Gastrocnemius medialis (tissue), 4 donors: ENCODE data around the gene CLCF1. TPM values are rescaled to one million over a fixed set of nuclear protein-coding genes. Genes with fewer than 3 reads are reported as not detected.

Experiments used
- ATAC-seq, 2 donors: fragments of 150-250 bp; one replicate each; pipeline ENCODE4 v1.9.1; 2016
- DNase-seq, 2 donors: peaks; one replicate each; pipeline ENCODE4 v3.0.0-alpha.2; 2019
- H3K27ac ChIP-seq, 4 donors: fragments of 200-600 bp; sonication (generic); 1 replicate in 1 of 4; 2 replicates in 3 of 4; pipeline ENCODE4 v1.5.1; 2016 to 2018; ENCODE audit warnings: mild to moderate bottlenecking in 2 of 4, moderate library complexity in 1 of 4
- H3K27me3 ChIP-seq, 3 donors: fragments of 200-600 bp; sonication (generic) in 2 of 3; 1 replicate in 1 of 3; 2 replicates in 2 of 3; pipeline versions ENCODE4 v1.5.1 to v1.6.0; 2016 to 2019; ENCODE audit warnings: mild to moderate bottlenecking in 1 of 3, moderate library complexity in 1 of 3
- H3K36me3 ChIP-seq, 2 donors: fragments of 200-600 bp; sonication (generic) in 1 of 2; one replicate each; pipeline ENCODE4 v1.5.1; 2017 to 2018
- H3K4me1 ChIP-seq, 2 donors: fragments of 200-600 bp; sonication (generic) in 1 of 2; one replicate each; pipeline ENCODE4 v1.5.1; 2016 to 2017; ENCODE audit warnings: mild to moderate bottlenecking in 2 of 2
- H3K4me3 ChIP-seq, 4 donors: fragments of 200-600 bp; sonication (generic) in 3 of 4; 1 replicate in 1 of 4; 2 replicates in 3 of 4; pipeline ENCODE4 v1.5.1; 2016 to 2019; ENCODE audit warnings: mild to moderate bottlenecking in 2 of 4
- H3K9me3 ChIP-seq, 3 donors: fragments of 200-600 bp; sonication (generic) in 2 of 3; 1 replicate in 1 of 3; 2 replicates in 2 of 3; pipeline ENCODE4 v1.5.1; 2016 to 2019
- CTCF ChIP-seq, 5 experiments: fragments of 450-650 bp in 3 of 5; fragments of 200-600 bp in 2 of 5; sonication (generic) in 2 of 5; IDR thresholded peaks in 4 of 5; conservative IDR thresholded peaks in 1 of 5; 1 replicate in 4 of 5; 2 replicates in 1 of 5; pipeline ENCODE4 v1.5.1; 2016 to 2019; ENCODE audit warnings: antibody characterized with exemption in 5 of 5, mild to moderate bottlenecking in 3 of 5, moderate library complexity in 3 of 5
- POLR2A ChIP-seq, 2 donors: fragments of 450-650 bp; IDR thresholded peaks; one replicate each; pipeline ENCODE4 v1.6.1; 2017; ENCODE audit warnings: antibody characterized with exemption in 2 of 2, mild to moderate bottlenecking in 2 of 2, moderate library complexity in 2 of 2
- in situ Hi-C, 4 donors: fragments of 200-750 bp; cut with MboI; loops; one replicate each; pipeline versions ENCODE4 v1.15.0 to v1.8.0; 2017; ENCODE audit warnings: low sequenced_read_pairs in 4 of 4
- intact Hi-C: fragments of 100-400 bp; cut with DNase I; formaldehyde crosslinking; loops from one replicate; pipeline ENCODE4 v1.15.1; 2023; ENCODE audit warnings: low total_unique reads
- total RNA-seq, 4 donors: library from RNA; depleted of rRNA; stranded (reverse); fragments of >200 nt; gene quantifications; one replicate each; pipeline versions ENCODE4 v1.1.0 to v1.2.3, GENCODE V29; 2016

CLCF1 gene
- total RNA-seq, 4 donors from 2014 or later, result 0.24 to 2.7 (median 0.91) TPM

DNA sequence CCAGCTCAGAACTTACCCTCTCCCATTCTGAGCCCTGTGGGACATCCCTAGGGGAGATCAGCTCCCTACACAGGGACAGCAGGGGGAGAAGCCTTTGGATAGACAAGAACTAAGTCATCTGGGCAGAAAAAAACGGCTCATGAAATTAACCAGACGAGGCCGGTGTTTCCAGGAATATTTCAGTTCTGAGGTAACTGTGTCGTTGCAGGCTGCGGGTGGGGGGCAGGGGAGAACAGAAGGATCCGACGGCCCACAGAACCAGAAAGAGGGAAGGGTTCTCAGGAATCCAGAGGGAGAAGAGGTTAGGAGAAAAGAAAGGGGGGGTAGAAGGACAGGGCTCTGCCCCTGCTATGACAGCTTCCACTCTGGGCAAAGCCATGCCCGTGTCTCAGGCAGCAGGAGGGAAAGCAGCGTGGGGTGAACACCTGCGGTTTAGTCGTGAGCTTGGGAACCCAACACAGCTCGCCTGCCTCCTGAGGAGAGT is 3.6 kb downstream of the CLCF1 start:
- intact Hi-C loops, result no loop called here
- no peak for DNase-seq
- H3K4me1 ChIP-seq, result peaks cover 8 to 13% of the 10 kb centered on the region in 2 donors
- peaks cover 19 to 40% (median 40%) of the 10 kb centered on the region in 3 donors for H3K27me3 ChIP-seq
- no peak overlapping the region for H3K27ac ChIP-seq
- in situ Hi-C loops, result no loop called here
- no peak for ATAC-seq
- no peaks in the 10 kb centered on the region for H3K9me3 ChIP-seq
- TF ChIP-seq POLR2A (IDR thresholded peaks at IDR 0.05), result no peak
- H3K36me3 ChIP-seq, result no peaks in the 10 kb centered on the region
- H3K4me3 ChIP-seq, result no peak overlapping the region

DNA sequence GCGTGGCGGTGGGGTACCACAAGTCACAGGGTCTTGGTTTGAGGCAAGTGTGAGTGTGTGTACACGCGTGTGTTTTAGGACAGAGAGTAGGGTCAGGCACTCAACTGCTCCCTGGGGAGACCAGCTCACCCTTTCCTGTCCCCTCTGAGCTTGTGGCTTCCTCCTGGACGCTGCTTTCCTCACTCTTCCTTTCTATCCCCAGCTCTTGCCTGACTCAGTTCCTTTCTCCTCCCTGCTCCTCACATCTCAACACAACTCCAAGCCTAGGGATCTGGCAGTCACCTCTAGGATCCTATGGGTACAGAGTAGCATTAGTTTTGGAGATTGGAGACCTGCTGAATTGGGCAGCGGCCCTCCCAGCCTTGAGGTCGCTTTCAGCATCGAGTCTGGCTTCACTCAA is 4.1 kb downstream of the CLCF1 start:
- DNase-seq, result no peak
- Histone ChIP-seq H3K27ac (no peak overlapping the region), H3K4me3 (no peak overlapping the region), H3K9me3 (no peaks in the 10 kb centered on the region), H3K27me3 (peaks cover 14 to 39% (median 34%) of the 10 kb centered on the region in 3 donors), H3K4me1 (peaks cover 5 to 8% of the 10 kb centered on the region in 2 donors), H3K36me3 (no peaks in the 10 kb centered on the region)
- in situ Hi-C loops (no loop called here), intact Hi-C loops (no loop called here)
- TF ChIP-seq CTCF (IDR thresholded peaks at IDR 0.05 in 4 of 5, conservative IDR thresholded peaks at IDR 0.05 in 1 of 5) (no peak), POLR2A (IDR thresholded peaks at IDR 0.05) (no peak)
- ATAC-seq, result no peak

DNA sequence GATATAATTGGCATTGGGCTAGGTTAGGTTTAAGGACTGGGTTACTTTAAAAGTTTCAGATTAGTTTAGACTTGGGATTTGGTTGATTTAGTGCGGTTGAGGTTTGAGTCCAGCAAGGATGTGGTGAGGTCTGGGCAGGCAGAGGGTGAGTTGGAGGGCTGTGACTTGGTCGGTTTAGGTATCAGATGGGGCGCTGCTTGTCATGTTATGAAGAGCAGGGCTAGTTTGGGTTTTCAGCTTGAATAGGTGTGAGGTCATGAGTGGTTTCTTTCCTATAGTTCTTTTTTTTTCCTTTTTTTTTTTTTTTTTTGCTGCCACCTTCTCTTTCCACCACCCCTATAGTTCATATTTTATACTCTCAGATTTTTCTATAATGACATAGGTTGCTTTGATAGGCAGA is 4.8 kb downstream of the CLCF1 start:
- H3K4me3 ChIP-seq, result no peak overlapping the region
- intact Hi-C loops (no loop called here), in situ Hi-C loops (no loop called here)
- no peaks in the 10 kb centered on the region for H3K9me3 ChIP-seq
- peaks cover 9 to 32% (median 28%) of the 10 kb centered on the region in 3 donors for H3K27me3 ChIP-seq
- ATAC-seq (no peak), DNase-seq (no peak)
- no peaks in the 10 kb centered on the region for H3K36me3 ChIP-seq
- H3K4me1 ChIP-seq, result peaks cover 0 to 3% of the 10 kb centered on the region in 2 donors
- TF ChIP-seq POLR2A (IDR thresholded peaks at IDR 0.05), result no peak
- TF ChIP-seq CTCF (IDR thresholded peaks at IDR 0.05 in 4 of 5, conservative IDR thresholded peaks at IDR 0.05 in 1 of 5), result no peak
- no peak overlapping the region for H3K27ac ChIP-seq

DNA sequence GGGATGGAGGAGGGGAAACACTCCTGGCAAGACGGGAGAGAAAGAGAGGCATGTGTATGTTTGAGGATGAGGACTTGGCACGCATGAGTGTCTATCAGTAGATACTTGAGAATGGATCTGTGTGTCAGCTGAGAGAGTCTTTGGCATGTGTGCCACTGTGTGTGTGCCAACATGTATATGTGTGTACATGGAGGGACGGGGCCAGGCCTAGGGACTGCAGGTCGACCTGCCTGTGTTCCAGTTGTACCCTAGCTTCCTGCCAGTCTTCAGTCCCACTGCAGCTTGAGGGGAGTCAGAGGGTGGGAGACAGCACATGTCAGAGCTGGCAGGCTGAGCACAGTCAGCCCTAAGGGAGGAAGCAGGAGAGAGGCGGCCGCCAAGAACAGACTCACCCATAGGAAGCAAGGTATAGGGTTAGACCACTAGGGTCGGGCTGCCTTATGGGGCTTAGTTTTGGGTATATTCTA is 5.6 kb downstream of the CLCF1 start:
- H3K27ac ChIP-seq, result no peak overlapping the region
- ATAC-seq, result no peak
- H3K9me3 ChIP-seq, result no peaks in the 10 kb centered on the region
- no peak for DNase-seq
- in situ Hi-C loops, result no loop called here
- intact Hi-C loops, result no loop called here
- H3K36me3 ChIP-seq, result no peaks in the 10 kb centered on the region
- TF ChIP-seq CTCF (IDR thresholded peaks at IDR 0.05 in 4 of 5, conservative IDR thresholded peaks at IDR 0.05 in 1 of 5), result no peak
- no peak for TF ChIP-seq POLR2A (IDR thresholded peaks at IDR 0.05)
- H3K4me1 ChIP-seq, result no peaks in the 10 kb centered on the region
- peaks cover 3 to 31% (median 20%) of the 10 kb centered on the region in 3 donors for H3K27me3 ChIP-seq
- no peak overlapping the region for H3K4me3 ChIP-seq

- intact Hi-C loops, result no loop called here
- Histone ChIP-seq H3K4me3 (no peak overlapping the region), H3K9me3 (no peaks in the 10 kb centered on the region), H3K36me3 (no peaks in the 10 kb centered on the region), H3K27me3 (peaks cover 3 to 28% (median 20%) of the 10 kb centered on the region in 3 donors), H3K27ac (no peak overlapping the region), H3K4me1 (no peaks in the 10 kb centered on the region)
- in situ Hi-C loops, result no loop called here
- ATAC-seq (no peak), DNase-seq (no peak)
- TF ChIP-seq CTCF (IDR thresholded peaks at IDR 0.05 in 4 of 5, conservative IDR thresholded peaks at IDR 0.05 in 1 of 5) (no peak), POLR2A (IDR thresholded peaks at IDR 0.05) (no peak)
Observed at GRCh38 chr11:67366961-67367760, 6.2 kb downstream of the CLCF1 start.
